ENCODE results near the gene LAIR2. TPM values are rescaled to one million over a fixed set of nuclear protein-coding genes. Genes with fewer than 3 reads are reported as not detected.

The LAIR2 gene
- total and polyA plus RNA-seq, 2 of the 13 experiments (the other 11 are each of a cell fraction or from before 2014, with no cell fraction given) = 1.3 to 1.9 TPM

GRCh38 chr19:54475706-54476105 lies 26.9 kb upstream of the LAIR2 start:
- DNase-seq (ENCODE audit: low spot score) = no peak
- ChIA-PET CTCF (ENCODE audit: low intra/inter-chr PET ratio, low total read pairs) (no interaction called here), POLR2A (no interaction called here)
- no peak overlapping the region for H3K4me3 ChIP-seq (replicated peaks in 1 of 3; ENCODE audit: insufficient read depth in 1 of 3, low read depth in 2 of 3, low read length in 3 of 3)
- no peak overlapping the region for H3K9ac ChIP-seq (ENCODE audit: insufficient read depth, low read depth, low read length)
- in situ Hi-C loops (cut with HindIII; ENCODE audit: extremely low pct_ligation_motif_present, low pct_unique_long_range_greater_than_20kb) = loop anchor here (10.0 kb wide), 1 partner anchor 199 kb away; no protein-coding TSS in a partner anchor
- no peaks in the 10 kb centered on the region for H4K20me1 ChIP-seq (ENCODE audit: insufficient read depth, low read length)
- no TSS peak for BruUV-seq (replicated peaks)
- no peak for TF ChIP-seq TAF15 (IDR thresholded peaks at IDR 0.05; ENCODE audit: low read depth, low read length, poor library complexity, severe bottlenecking)
- H3K27ac ChIP-seq (ENCODE audit: extremely low read length, insufficient read depth, low read length) = no peak overlapping the region
- FAIRE-seq = no peak
- H3K36me3 ChIP-seq (replicated peaks in 1 of 2; ENCODE audit: control insufficient read depth in 1 of 2, insufficient read depth in 2 of 2, low read length in 2 of 2) = no peaks in the 10 kb centered on the region
- H3K79me2 ChIP-seq (ENCODE audit: insufficient read depth, low read length) = no peaks in the 10 kb centered on the region
- H2AFZ ChIP-seq (ENCODE audit: low read length) = no peak overlapping the region
- H3K4me1 ChIP-seq (ENCODE audit: insufficient read depth, low read length) = peaks cover 35% of the 10 kb centered on the region
- H3K4me2 ChIP-seq (ENCODE audit: low read depth, low read length) = no peak overlapping the region
- intact Hi-C loops (cut with micrococcal nuclease; ENCODE audit: unreplicated experiment) = no loop called here
- H3K27me3 ChIP-seq (ENCODE audit: control insufficient read depth in 1 of 2, insufficient read depth in 2 of 2, low read length in 2 of 2) = no peaks in the 10 kb centered on the region; a peak in 1 of 5 replicates
- H3K9me3 ChIP-seq (ENCODE audit: low read length) = no peaks in the 10 kb centered on the region
- no peak for ATAC-seq
- WGBS (ENCODE audit: low lambda C conversion rate) = 55% methylated on average over 11 of the region's 11 CpGs

GRCh38 chr19:54477650-54478049 lies 25.0 kb upstream of the LAIR2 start:
- no peaks in the 10 kb centered on the region for H4K20me1 ChIP-seq (ENCODE audit: insufficient read depth, low read length)
- no peaks in the 10 kb centered on the region for H3K79me2 ChIP-seq (ENCODE audit: insufficient read depth, low read length)
- ChIA-PET CTCF (ENCODE audit: low intra/inter-chr PET ratio, low total read pairs) (no interaction called here), POLR2A (no interaction called here)
- FAIRE-seq = no peak
- no peak overlapping the region for H3K4me2 ChIP-seq (ENCODE audit: low read depth, low read length)
- no peaks in the 10 kb centered on the region for H3K9me3 ChIP-seq (ENCODE audit: low read length)
- DNase-seq (ENCODE audit: low spot score) = no peak
- H3K4me1 ChIP-seq (ENCODE audit: insufficient read depth, low read length) = peaks cover 28% of the 10 kb centered on the region
- H3K9ac ChIP-seq (ENCODE audit: insufficient read depth, low read depth, low read length) = no peak overlapping the region
- no peak overlapping the region for H3K4me3 ChIP-seq (replicated peaks in 1 of 3; ENCODE audit: insufficient read depth in 1 of 3, low read depth in 2 of 3, low read length in 3 of 3)
- intact Hi-C loops (cut with micrococcal nuclease; ENCODE audit: unreplicated experiment) = loop anchor here (2.0 kb wide), 1 partner anchor 199 kb away; no protein-coding TSS in a partner anchor
- H3K27me3 ChIP-seq (ENCODE audit: control insufficient read depth in 1 of 2, insufficient read depth in 2 of 2, low read length in 2 of 2) = no peaks in the 10 kb centered on the region
- H2AFZ ChIP-seq (ENCODE audit: low read length) = no peak overlapping the region
- in situ Hi-C loops (cut with HindIII; ENCODE audit: extremely low pct_ligation_motif_present, low pct_unique_long_range_greater_than_20kb) = loop anchor here (10.0 kb wide), 1 partner anchor 197 kb away; no protein-coding TSS in a partner anchor
- ATAC-seq = peak; percentile 68
- H3K27ac ChIP-seq (ENCODE audit: extremely low read length, insufficient read depth, low read length) = no peak overlapping the region
- 14% methylated on average over 3 of the region's 3 CpGs for WGBS (ENCODE audit: low lambda C conversion rate)
- H3K36me3 ChIP-seq (replicated peaks in 1 of 2; ENCODE audit: control insufficient read depth in 1 of 2, insufficient read depth in 2 of 2, low read length in 2 of 2) = no peaks in the 10 kb centered on the region
- no TSS peak for BruUV-seq (replicated peaks)
- TF ChIP-seq GATAD2A (CRISPR knock-in tag; IDR thresholded peaks at IDR 0.05) (no peak), ZBTB44 (CRISPR knock-in tag; IDR thresholded peaks at IDR 0.05) (no peak), RBAK (CRISPR knock-in tag; IDR thresholded peaks at IDR 0.05) (0 out of 2 replicates have a peak, but pooled peaks have one; percentile 32), THAP9 (CRISPR knock-in tag; IDR thresholded peaks at IDR 0.05; ENCODE audit: borderline replicate concordance) (no peak), CTCF (CRISPR knock-in tag; IDR thresholded peaks at IDR 0.05) (peak; percentile 35), ZNF234 (CRISPR knock-in tag; conservative IDR thresholded peaks at IDR 0.05) (no peak), ZNF263 (CRISPR knock-in tag; IDR thresholded peaks at IDR 0.05) (peak; percentile 85), ZNF12 (CRISPR knock-in tag; IDR thresholded peaks at IDR 0.05) (peak; percentile 59; the same call in 1 of the 2 replicates), KDM3A (CRISPR knock-in tag; IDR thresholded peaks at IDR 0.05; ENCODE audit: low read depth) (no peak), ZNF761 (CRISPR knock-in tag; conservative IDR thresholded peaks at IDR 0.05) (no peak), ZNF766 (CRISPR knock-in tag; IDR thresholded peaks at IDR 0.05; ENCODE audit: borderline replicate concordance) (no peak), KDM6A (CRISPR knock-in tag; IDR thresholded peaks at IDR 0.05; ENCODE audit: low read depth) (no peak)
